HAP-1 (cell line): ENCODE results near the gene SMKR1.

ENCODE experiments used
- DNase-seq, 2 experiments: peaks; one replicate each; pipeline ENCODE4 v3.0.0-alpha.2; 2016 to 2020; ENCODE audit warnings: low spot score in 2 of 2
- H3K27me3 ChIP-seq: fragments of 250-450 bp; sonication (Bioruptor Pico); 2 replicates; pipeline ENCODE4 v1.5.1; 2020; ENCODE audit warnings: low read depth, mild to moderate bottlenecking, moderate library complexity
- H3K36me3 ChIP-seq: fragments of 250-450 bp; sonication (Bioruptor Pico); replicated peaks from 2 replicates; pipeline ENCODE4 v1.5.1; 2020; ENCODE audit warnings: mild to moderate bottlenecking
- H3K4me1 ChIP-seq: fragments of 250-450 bp; sonication (Bioruptor Pico); 2 replicates; pipeline ENCODE4 v1.5.1; 2020; ENCODE audit warnings: mild to moderate bottlenecking
- H3K4me3 ChIP-seq: fragments of 250-450 bp; sonication (Bioruptor Pico); 2 replicates; pipeline ENCODE4 v1.5.1; 2020; ENCODE audit warnings: mild to moderate bottlenecking, moderate library complexity
- H3K9me3 ChIP-seq: fragments of 250-450 bp; sonication (Bioruptor Pico); 2 replicates; pipeline ENCODE4 v1.5.1; 2020; ENCODE audit warnings: mild to moderate bottlenecking, moderate library complexity
- in situ Hi-C: fragments of 300-500 bp; cut with MboI; formaldehyde crosslinking; loops from 3 replicates; pipeline ENCODE4 v1.14.3; 2020; ENCODE audit warnings: low sequenced_read_pairs, inconsistent platforms, mixed read lengths

Gene SMKR1

GRCh38 chr7:129495987-129496386 is 6.3 kb upstream of the SMKR1 start:
- H3K4me1 ChIP-seq: peaks cover 8% of the 10 kb centered on the region
- no peaks in the 10 kb centered on the region for H3K36me3 ChIP-seq
- in situ Hi-C loops: loop anchor here (25.0 kb wide), 1 partner anchor 516 kb away; no protein-coding TSS in a partner anchor
- H3K27me3 ChIP-seq: no peaks in the 10 kb centered on the region
- H3K4me3 ChIP-seq: no peak overlapping the region
- DNase-seq: no peak
- no peaks in the 10 kb centered on the region for H3K9me3 ChIP-seq

GRCh38 chr7:129496653-129497052 is 5.7 kb upstream of the SMKR1 start:
- no peak for DNase-seq
- H3K36me3 ChIP-seq: no peaks in the 10 kb centered on the region
- no peaks in the 10 kb centered on the region for H3K9me3 ChIP-seq
- H3K4me1 ChIP-seq: peaks cover 8% of the 10 kb centered on the region
- H3K4me3 ChIP-seq: no peak overlapping the region
- in situ Hi-C loops: loop anchor here (25.0 kb wide), 1 partner anchor 516 kb away; no protein-coding TSS in a partner anchor
- H3K27me3 ChIP-seq: no peaks in the 10 kb centered on the region

- H3K9me3 ChIP-seq: no peaks in the 10 kb centered on the region
- in situ Hi-C loops: loop anchor here (25.0 kb wide), 1 partner anchor 515 kb away; no protein-coding TSS in a partner anchor
- no peak for DNase-seq
- peaks cover 10% of the 10 kb centered on the region for H3K4me1 ChIP-seq
- no peaks in the 10 kb centered on the region for H3K27me3 ChIP-seq
- H3K4me3 ChIP-seq: no peak overlapping the region
- no peaks in the 10 kb centered on the region for H3K36me3 ChIP-seq
These were observed 5.2 kb upstream of the SMKR1 start for GRCh38 chr7:129497156-129497555.

- DNase-seq: no peak
- no peaks in the 10 kb centered on the region for H3K27me3 ChIP-seq
- H3K4me3 ChIP-seq: no peak overlapping the region
- no peaks in the 10 kb centered on the region for H3K9me3 ChIP-seq
- H3K4me1 ChIP-seq: peaks cover 10% of the 10 kb centered on the region
- no peaks in the 10 kb centered on the region for H3K36me3 ChIP-seq
- in situ Hi-C loops: loop anchor here (25.0 kb wide), 1 partner anchor 514 kb away; no protein-coding TSS in a partner anchor
These were observed 4.3 kb upstream of the SMKR1 start for GRCh38 chr7:129498021-129498420.

- Histone ChIP-seq H3K4me1 (peaks cover 10% of the 10 kb centered on the region), H3K36me3 (no peaks in the 10 kb centered on the region), H3K9me3 (no peaks in the 10 kb centered on the region), H3K27me3 (no peaks in the 10 kb centered on the region), H3K4me3 (no peak overlapping the region)
- in situ Hi-C loops: loop anchor here (25.0 kb wide), 1 partner anchor 512 kb away; no protein-coding TSS in a partner anchor
- DNase-seq: no peak
These were observed 2.3 kb upstream of the SMKR1 start for GRCh38 chr7:129499999-129500398.

- Histone ChIP-seq H3K27me3 (no peaks in the 10 kb centered on the region), H3K4me3 (peak overlapping the region; percentile 37), H3K4me1 (peaks cover 2% of the 10 kb centered on the region; the same call in 1 of the 2 replicates), H3K9me3 (no peaks in the 10 kb centered on the region), H3K36me3 (no peaks in the 10 kb centered on the region)
- DNase-seq: no peak
- in situ Hi-C loops: no loop called here
These were observed 666 bp downstream of the SMKR1 start for GRCh38 chr7:129502708-129503685.

GRCh38 chr7:129503725-129504124 is 1.4 kb downstream of the SMKR1 start:
- no peak for DNase-seq
- in situ Hi-C loops: no loop called here
- peaks cover 2% of the 10 kb centered on the region; the same call in 1 of the 2 replicates for H3K4me1 ChIP-seq
- no peaks in the 10 kb centered on the region for H3K9me3 ChIP-seq
- no peaks in the 10 kb centered on the region for H3K36me3 ChIP-seq
- H3K27me3 ChIP-seq: no peaks in the 10 kb centered on the region
- H3K4me3 ChIP-seq: no peak overlapping the region

GRCh38 chr7:129512192-129512591 is 9.9 kb downstream of the SMKR1 start:
- Histone ChIP-seq H3K27me3 (no peaks in the 10 kb centered on the region), H3K9me3 (no peaks in the 10 kb centered on the region; the same call in 1 of the 2 replicates), H3K36me3 (no peaks in the 10 kb centered on the region), H3K4me3 (no peak overlapping the region), H3K4me1 (no peaks in the 10 kb centered on the region)
- in situ Hi-C loops: no loop called here
- DNase-seq: no peak

- Histone ChIP-seq H3K36me3 (no peaks in the 10 kb centered on the region), H3K4me1 (no peaks in the 10 kb centered on the region), H3K4me3 (no peak overlapping the region), H3K27me3 (no peaks in the 10 kb centered on the region), H3K9me3 (no peaks in the 10 kb centered on the region; the same call in 1 of the 2 replicates)
- no peak for DNase-seq
- in situ Hi-C loops: no loop called here
These were observed 11.2 kb downstream of the SMKR1 start for GRCh38 chr7:129513546-129513945.

- Histone ChIP-seq H3K4me3 (no peak overlapping the region), H3K27me3 (no peaks in the 10 kb centered on the region), H3K4me1 (no peaks in the 10 kb centered on the region), H3K36me3 (no peaks in the 10 kb centered on the region), H3K9me3 (no peaks in the 10 kb centered on the region; the same call in 1 of the 2 replicates)
- in situ Hi-C loops: no loop called here
- DNase-seq: no peak
These were observed 12.4 kb downstream of the SMKR1 start for GRCh38 chr7:129514683-129515082.

- no peaks in the 10 kb centered on the region; the same call in 1 of the 2 replicates for H3K9me3 ChIP-seq
- no peak overlapping the region for H3K4me3 ChIP-seq
- no peaks in the 10 kb centered on the region for H3K4me1 ChIP-seq
- in situ Hi-C loops: no loop called here
- no peaks in the 10 kb centered on the region for H3K27me3 ChIP-seq
- no peak for DNase-seq
- no peaks in the 10 kb centered on the region for H3K36me3 ChIP-seq
These were observed 13.1 kb downstream of the SMKR1 start for GRCh38 chr7:129515381-129515780.

GRCh38 chr7:129517931-129518330 is 15.6 kb downstream of the SMKR1 start:
- H3K36me3 ChIP-seq: no peaks in the 10 kb centered on the region
- H3K4me3 ChIP-seq: no peak overlapping the region
- H3K27me3 ChIP-seq: no peaks in the 10 kb centered on the region
- H3K4me1 ChIP-seq: no peaks in the 10 kb centered on the region
- H3K9me3 ChIP-seq: no peaks in the 10 kb centered on the region; the same call in 1 of the 2 replicates
- in situ Hi-C loops: no loop called here
- no peak for DNase-seq

GRCh38 chr7:129519464-129519863 is 17.1 kb downstream of the SMKR1 start:
- no peaks in the 10 kb centered on the region for H3K36me3 ChIP-seq
- H3K9me3 ChIP-seq: no peaks in the 10 kb centered on the region; the same call in 1 of the 2 replicates
- H3K27me3 ChIP-seq: no peaks in the 10 kb centered on the region
- DNase-seq: no peak
- in situ Hi-C loops: no loop called here
- no peaks in the 10 kb centered on the region for H3K4me1 ChIP-seq
- no peak overlapping the region for H3K4me3 ChIP-seq
